Measurements from ENCODE around the gene PROKR2. TPM values are rescaled to one million over a fixed set of nuclear protein-coding genes. Genes with fewer than 3 reads are reported as not detected.

Gene PROKR2
- not detected for total RNA-seq
- long read RNA-seq, result 0 reads

DNA sequence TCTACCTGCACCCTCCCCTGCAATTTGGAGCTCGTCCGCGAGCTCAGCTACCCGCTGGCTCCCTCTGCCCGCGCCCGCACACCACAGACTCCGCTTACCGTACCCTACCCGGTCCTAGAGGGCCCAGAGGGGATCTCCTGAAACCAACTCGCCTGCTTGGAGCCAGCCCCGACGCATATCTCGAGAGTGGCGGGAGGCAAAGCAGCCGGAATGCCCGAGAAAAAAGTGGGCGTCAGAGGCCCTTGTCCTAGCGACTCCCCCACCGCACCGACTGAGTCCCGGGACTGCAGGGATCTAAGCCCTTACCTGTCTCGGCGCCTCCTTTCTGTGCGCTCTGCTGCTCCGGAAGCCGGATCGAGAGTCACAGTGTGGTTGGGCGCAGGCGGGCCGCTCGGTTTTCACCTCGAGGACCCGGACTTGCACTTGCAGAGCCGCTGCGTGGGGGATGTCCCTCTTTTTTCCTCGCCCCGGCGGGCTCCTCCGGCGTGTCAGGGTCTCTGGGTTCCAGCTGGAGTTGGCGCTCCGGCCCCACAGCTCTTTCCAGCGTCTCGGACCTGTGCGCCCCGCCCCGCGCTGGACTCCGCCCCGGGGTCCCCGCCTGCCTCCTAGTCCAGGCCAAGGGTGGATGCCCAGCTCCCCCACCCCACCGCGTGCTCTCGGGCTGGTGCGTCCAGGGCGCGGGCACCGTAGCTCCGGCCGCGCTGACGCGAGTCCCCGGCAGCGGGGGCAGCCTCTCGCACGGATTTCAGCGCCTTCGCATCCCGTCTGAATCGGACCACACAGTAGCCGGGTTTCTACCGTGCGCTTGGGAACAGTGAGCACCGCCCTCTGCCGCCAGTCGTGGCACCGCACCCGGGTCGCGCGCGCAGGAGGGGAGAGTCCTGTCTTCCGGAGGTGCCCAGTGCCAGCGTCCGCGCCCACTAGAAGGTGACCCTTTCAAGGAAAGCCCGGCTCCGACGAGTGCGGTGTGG is at the start of gene PROKR2:
Gene PROKR2 (minus strand): TSS at position 767 of the 971 bp plus-strand sequence. CDS start 2,585 bp downstream, outside the sequence.
- DNase-seq, result no peak

DNA sequence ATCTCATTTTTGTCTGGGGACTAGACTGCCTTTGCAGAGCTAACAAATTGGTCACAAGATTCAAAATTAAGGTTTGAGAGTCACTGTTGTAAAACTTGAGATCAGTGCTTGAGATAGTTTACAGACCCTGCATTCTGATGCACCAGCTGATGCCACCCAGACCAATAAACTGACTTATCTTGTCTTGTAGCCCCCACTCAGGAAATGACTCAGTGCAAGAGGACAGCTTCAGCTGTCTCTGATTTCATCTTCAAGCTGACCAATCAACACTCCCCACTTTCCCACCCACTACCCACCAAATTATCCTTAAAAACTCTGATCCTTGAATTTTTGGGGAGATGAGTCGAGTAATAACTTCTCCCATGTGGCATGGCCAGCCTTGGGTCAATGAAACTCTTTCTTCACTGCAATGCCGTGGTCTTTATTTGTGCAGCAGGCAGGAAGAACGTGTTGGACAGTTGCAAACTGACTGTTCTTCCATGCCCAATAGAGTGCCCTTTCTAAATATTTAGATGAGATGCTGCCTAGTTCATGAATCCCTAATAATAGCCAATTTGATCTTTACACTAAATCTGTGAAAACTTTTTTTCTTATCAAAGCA is 48.3 kb upstream of the PROKR2 start:
- ATAC-seq (no peak), DNase-seq (no peak)
- intact Hi-C loops (cut with micrococcal nuclease), result no loop called here

More for the DNA sequence above, at the start of gene PROKR2:
- ATAC-seq, result peak; percentile 59
- intact Hi-C loops (cut with micrococcal nuclease), result no loop called here

- intact Hi-C loops (cut with micrococcal nuclease), result no loop called here
- no peak for ATAC-seq
Observed at GRCh38 chr20:5364136-5364821, 47.5 kb upstream of the PROKR2 start.

DNA sequence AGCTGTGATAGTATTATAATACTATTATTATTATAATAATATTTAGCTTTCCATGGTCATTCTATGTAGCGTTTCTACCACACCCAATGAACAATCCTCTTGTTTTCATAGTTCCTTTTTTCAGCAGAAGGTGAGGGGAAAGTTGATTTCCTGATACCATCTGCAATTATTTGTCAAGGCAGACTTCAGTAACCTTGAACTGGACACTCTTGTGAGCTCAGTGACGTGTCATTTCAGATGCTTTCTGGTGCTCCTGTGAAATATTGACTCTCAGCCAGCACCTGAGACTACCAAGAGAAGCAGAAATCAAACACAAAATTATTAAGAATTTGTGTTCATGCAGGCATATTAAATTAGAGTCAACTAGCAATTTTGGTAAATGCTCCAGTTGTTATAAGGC is 46.0 kb upstream of the PROKR2 start:
- DNase-seq (no peak), ATAC-seq (no peak)
- intact Hi-C loops (cut with micrococcal nuclease), result no loop called here

More at GRCh38 chr20:5364136-5364821, 47.5 kb upstream of the PROKR2 start:
- no peak for DNase-seq

GRCh38 chr20:5361176-5361575 is 44.4 kb upstream of the PROKR2 start:
- DNase-seq, result no peak
- intact Hi-C loops (cut with micrococcal nuclease), result no loop called here
- ATAC-seq, result no peak

GRCh38 chr20:5357946-5358345 is 41.2 kb upstream of the PROKR2 start:
- intact Hi-C loops (cut with micrococcal nuclease), result no loop called here
- no peak for DNase-seq
- ATAC-seq, result no peak

DNA sequence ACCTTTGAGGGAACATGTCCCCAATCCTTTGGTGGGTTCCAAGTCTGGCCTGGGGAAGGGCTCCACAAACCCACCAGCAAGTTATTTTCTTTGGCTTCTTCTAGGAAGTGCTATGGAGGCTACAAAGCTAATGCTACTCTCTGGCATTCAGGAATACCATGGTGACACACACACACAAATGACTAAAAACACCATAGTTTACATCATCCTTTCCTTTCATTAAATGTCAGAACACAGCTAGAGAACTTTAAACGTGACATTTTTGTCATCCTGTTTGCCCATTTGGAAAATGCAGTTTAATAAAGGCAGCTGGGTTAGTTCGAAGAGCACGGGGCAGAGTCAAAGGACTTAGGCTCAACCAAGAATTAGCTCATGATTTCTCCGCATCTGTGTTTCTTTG is 40.2 kb upstream of the PROKR2 start:
- ATAC-seq (no peak), DNase-seq (no peak)
- intact Hi-C loops (cut with micrococcal nuclease), result no loop called here

DNA sequence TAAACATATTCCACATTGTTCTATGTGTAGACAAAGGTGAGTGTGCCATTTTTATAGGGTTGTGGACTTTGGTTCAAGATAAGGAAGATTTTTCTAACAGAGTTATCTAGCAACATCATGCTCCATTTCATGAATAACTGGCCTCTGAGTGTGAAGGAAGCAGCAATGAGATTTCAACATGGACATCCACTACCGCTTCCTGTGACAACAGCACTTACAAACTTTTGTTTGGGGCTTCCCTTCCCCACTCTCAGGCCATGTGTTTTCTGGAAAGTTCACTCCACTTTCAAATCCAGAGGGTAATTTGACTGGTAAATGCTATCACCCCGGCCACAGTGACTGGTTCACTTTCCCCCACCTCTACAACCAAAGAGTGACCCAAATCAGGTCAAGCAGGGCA is 38.1 kb upstream of the PROKR2 start:
- no peak for ATAC-seq
- intact Hi-C loops (cut with micrococcal nuclease), result no loop called here
- DNase-seq, result no peak

DNA sequence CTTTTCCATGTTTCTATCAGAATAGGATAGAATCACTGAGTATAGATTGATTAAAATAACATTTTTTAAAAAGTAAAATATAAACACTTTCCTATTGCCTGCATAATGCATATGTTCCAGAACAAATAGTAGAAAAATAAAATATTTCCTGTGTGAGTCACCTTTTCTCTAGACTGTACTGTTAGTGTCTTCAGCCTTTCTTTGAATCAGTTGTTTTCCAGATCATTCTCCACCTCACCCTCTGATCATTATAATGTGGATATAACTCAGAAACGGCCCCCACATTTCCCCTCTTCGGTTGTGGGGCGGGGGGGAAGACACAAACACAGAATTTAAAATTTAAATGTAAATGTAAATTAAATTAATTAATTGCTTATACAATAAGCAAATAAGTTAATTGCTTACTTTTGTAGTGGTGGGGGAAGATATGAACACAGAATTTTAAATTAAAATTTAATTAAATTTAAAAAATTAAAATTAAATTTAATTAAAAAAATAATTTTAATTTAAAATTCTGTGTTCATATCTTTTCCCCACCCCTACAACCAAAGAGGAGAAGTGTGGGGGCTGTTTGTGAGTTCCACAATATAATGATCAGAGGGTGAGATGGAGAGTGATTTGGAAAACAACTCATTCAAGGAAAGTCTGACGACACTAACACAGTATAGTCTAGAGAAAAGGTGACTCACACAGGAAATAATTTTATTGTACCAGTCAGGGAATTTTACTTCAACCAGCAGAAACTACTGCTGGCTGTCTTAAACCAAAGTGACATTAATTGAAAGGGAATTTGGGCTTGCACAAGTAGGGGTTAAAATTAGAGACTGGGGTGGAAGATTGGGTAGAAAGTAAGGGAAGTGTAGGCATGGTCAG is 37.1 kb upstream of the PROKR2 start:
- ATAC-seq, result no peak
- intact Hi-C loops (cut with micrococcal nuclease), result no loop called here

DNA sequence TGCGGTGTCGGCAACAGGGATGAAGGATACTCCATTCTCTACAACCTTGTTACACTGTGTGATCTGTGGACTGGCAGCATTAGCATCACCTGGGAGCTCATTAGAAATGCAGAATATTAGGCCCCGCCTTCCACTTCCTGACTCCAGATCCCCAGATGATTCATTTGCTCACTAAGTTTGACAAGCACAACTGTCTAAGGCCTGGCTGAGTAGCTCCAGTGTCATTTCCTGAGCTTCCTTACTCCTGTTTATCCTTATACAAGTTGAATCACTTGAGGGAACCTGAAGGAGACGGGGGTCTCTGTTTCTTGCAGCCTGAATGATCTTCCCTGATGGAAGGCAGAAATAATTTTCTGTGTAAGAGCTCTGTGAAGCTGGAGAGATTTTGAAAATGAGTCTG is 32.7 kb upstream of the PROKR2 start:
- DNase-seq (no peak), ATAC-seq (no peak)
- intact Hi-C loops (cut with micrococcal nuclease), result no loop called here

More for the DNA sequence above, 37.1 kb upstream of the PROKR2 start:
- no peak for DNase-seq

DNA sequence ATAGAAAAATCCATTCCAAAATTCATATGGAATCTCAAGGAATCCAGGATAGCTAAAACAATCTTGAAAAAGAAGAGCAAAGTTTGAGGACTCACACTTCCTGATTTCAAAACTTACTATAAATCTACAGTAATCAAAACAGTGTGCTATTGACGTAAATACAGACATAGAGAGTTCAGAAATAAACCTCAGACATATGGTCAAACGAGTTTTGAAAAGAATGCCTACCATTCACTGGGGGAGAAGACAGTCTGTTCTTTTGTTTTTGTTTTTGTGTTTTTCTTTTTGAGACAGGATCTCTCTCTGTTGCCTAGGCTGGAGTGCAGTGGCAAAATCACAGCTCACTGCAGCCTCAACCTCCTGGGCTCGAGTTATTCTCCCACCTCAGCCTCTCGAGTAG is 25.3 kb upstream of the PROKR2 start:
- DNase-seq, result no peak
- ATAC-seq, result no peak
- intact Hi-C loops (cut with micrococcal nuclease), result no loop called here

DNA sequence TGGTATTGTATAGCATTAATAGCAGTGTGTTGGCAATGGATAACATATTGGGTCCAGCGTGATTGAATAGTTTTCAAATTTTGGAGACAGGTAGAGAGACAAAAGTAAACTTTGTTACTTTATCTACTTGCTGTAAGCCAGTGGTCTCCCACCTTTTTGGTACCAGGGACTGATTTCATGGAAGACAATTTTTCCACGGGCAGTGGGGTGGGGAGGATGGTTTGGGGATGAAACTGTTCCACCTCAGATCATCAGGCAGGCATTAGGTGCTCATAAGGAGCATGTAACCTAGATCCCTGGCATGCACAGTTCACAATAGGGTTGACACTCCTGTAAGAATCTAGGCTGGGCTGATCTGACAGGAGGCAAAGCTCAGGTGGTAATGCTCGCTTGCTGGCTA is 14.6 kb upstream of the PROKR2 start:
- intact Hi-C loops (cut with micrococcal nuclease), result no loop called here
- DNase-seq, result no peak

GRCh38 chr20:5328268-5328667 is 11.5 kb upstream of the PROKR2 start:
- no peak for ATAC-seq
- intact Hi-C loops (cut with micrococcal nuclease), result no loop called here
- no peak for DNase-seq

More for the DNA sequence above, 14.6 kb upstream of the PROKR2 start:
- no peak for ATAC-seq

GRCh38 chr20:5327356-5327755 is 10.6 kb upstream of the PROKR2 start:
- DNase-seq (no peak), ATAC-seq (no peak)
- intact Hi-C loops (cut with micrococcal nuclease), result no loop called here

DNA sequence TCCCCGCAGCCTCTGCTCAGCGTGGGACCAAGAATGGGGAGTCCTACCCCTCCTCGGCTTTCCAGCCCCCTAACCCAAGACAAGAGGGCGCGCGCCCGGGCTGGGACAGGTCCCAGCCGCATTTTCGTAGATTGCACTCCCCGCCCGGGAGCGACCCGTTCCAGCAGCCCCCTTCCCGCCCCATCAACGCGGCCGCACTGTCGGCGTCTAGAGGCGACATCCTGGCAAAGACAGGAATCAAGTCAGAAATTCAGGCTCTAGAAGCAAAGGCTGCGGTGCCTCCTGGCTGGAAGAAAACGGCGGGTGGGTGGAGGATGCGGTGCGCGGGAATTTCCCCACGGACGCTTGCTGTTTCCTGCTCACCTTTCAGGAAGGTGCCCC is 957 bp downstream of the PROKR2 start:
- ATAC-seq, result no peak
- intact Hi-C loops (cut with micrococcal nuclease), result no loop called here
- DNase-seq, result no peak

- no peak for ATAC-seq
- intact Hi-C loops (cut with micrococcal nuclease), result no loop called here
- DNase-seq, result no peak
Observed at GRCh38 chr20:5313916-5314315, 2.8 kb downstream of the PROKR2 start.

GRCh38 chr20:5312518-5312917 is 4.2 kb downstream of the PROKR2 start:
- ATAC-seq (no peak), DNase-seq (no peak)
- intact Hi-C loops (cut with micrococcal nuclease), result no loop called here

GRCh38 chr20:5309971-5310370 is 6.8 kb downstream of the PROKR2 start:
- intact Hi-C loops (cut with micrococcal nuclease), result no loop called here
- ATAC-seq (no peak), DNase-seq (no peak)

DNA sequence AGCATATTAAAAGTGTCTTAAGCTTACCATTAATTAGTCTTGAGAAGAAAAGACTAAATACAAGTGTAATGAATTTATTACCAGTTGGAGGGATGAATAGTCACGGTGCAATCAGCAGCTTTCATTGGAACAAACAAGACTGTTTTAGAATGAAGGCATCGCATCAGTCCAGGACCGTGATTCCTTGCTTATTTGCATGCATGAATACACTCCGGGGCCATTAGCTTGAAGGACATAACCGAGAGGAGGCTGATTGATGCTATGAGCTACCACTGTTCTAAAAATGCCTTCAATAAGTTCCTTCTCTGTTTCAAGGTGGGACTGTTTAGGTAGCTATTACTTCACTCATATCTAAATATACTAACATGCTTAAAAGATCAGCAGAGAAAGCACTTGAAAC is 17.9 kb downstream of the PROKR2 start:
- intact Hi-C loops (cut with micrococcal nuclease), result no loop called here
- DNase-seq (no peak), ATAC-seq (no peak)
